WTC11 (cell line): ENCODE results near the gene OGFOD2. TPM values are rescaled to one million over a fixed set of nuclear protein-coding genes. Genes with fewer than 3 reads are reported as not detected.
A peak's percentile ranks its signal among the peaks of the same experiment; 100 is the strongest.

Source experiments
- ATAC-seq: fragments of 200-7000 bp; cut with Tn5 transposase; 2 replicates; pipeline ENCODE4 v1.10.0; 2021; ENCODE audit warnings: mild to moderate bottlenecking, moderate library complexity
- CTCF ChIA-PET: fragments of 300-600 bp; sonication (Branson Sonifier 250); formaldehyde crosslinking; loops from one replicate; lab custom pipeline; 2021; ENCODE audit warnings: antibody characterized with exemption; lab: Charles Lee
- POLR2A ChIA-PET: fragments of 350-600 bp; sonication (Branson Sonifier 250); formaldehyde crosslinking; loops from one replicate; lab custom pipeline; 2021; ENCODE audit warnings: antibody characterized with exemption; lab: Charles Lee
- DNase-seq: peaks from one replicate; pipeline ENCODE4 v3.0.0; 2021; ENCODE audit warnings: low spot score
- H3K27ac Mint-ChIP-seq: 2 replicates; pipeline ENCODE4 v1.8.0; 2021; ENCODE audit warnings: mixed read lengths
- H3K27me3 Mint-ChIP-seq: 2 replicates; pipeline ENCODE4 v1.8.0; 2021; ENCODE audit warnings: low read depth, mild to moderate bottlenecking, moderate library complexity, mixed read lengths
- H3K36me3 Mint-ChIP-seq: 2 replicates; pipeline ENCODE4 v1.8.0; 2021; ENCODE audit warnings: mixed read lengths
- H3K4me1 Mint-ChIP-seq: 2 replicates; pipeline ENCODE4 v1.8.0; 2022; ENCODE audit warnings: mixed read lengths
- H3K4me3 Mint-ChIP-seq: 2 replicates; pipeline ENCODE4 v1.8.0; 2021; ENCODE audit warnings: mild to moderate bottlenecking, moderate library complexity, mixed read lengths
- H3K9me3 Mint-ChIP-seq: 2 replicates; pipeline ENCODE4 v1.8.0; 2021; ENCODE audit warnings: mixed read lengths
- CREB1 ChIP-seq: sonication (generic); formaldehyde crosslinking; IDR thresholded peaks from 2 replicates; pipeline ENCODE4 v1.8.0; 2023; ENCODE audit warnings: mild to moderate bottlenecking, missing genetic modification reagents
- CREM ChIP-seq: sonication (generic); formaldehyde crosslinking; IDR thresholded peaks from 2 replicates; pipeline ENCODE4 v1.8.1; 2022; ENCODE audit warnings: mild to moderate bottlenecking, missing genetic modification reagents, moderate library complexity
- ESRRA ChIP-seq: sonication (generic); formaldehyde crosslinking; IDR thresholded peaks from 2 replicates; pipeline ENCODE4 v1.8.1; 2022; ENCODE audit warnings: mild to moderate bottlenecking, missing genetic modification reagents, borderline replicate concordance
- GRHL2 ChIP-seq: fragments of 250-450 bp; sonication (Bioruptor Pico); IDR thresholded peaks from 2 replicates; pipeline ENCODE4 v1.8.0; 2022; ENCODE audit warnings: mild to moderate bottlenecking, moderate library complexity; ENCODE audit not compliant: insufficient replicate concordance, severe bottlenecking
- HMGA2 ChIP-seq: fragments of 250-450 bp; sonication (Bioruptor Pico); IDR thresholded peaks from 2 replicates; pipeline ENCODE4 v1.4.0; 2021; ENCODE audit warnings: mild to moderate bottlenecking, moderate library complexity
- MXD4 ChIP-seq: fragments of 250-450 bp; sonication (Bioruptor Pico); IDR thresholded peaks from 2 replicates; pipeline ENCODE4 v1.8.0; 2021; ENCODE audit warnings: mild to moderate bottlenecking, moderate library complexity, borderline replicate concordance
- SMAD4 ChIP-seq: sonication (generic); formaldehyde crosslinking; IDR thresholded peaks from 2 replicates; pipeline ENCODE4 v1.8.0; 2022; ENCODE audit warnings: mild to moderate bottlenecking, missing genetic modification reagents
- TEAD4 ChIP-seq: sonication (generic); formaldehyde crosslinking; IDR thresholded peaks from 2 replicates; pipeline ENCODE4 v1.8.0; 2022; ENCODE audit warnings: mild to moderate bottlenecking, missing genetic modification reagents
- TP53 ChIP-seq: sonication (generic); formaldehyde crosslinking; IDR thresholded peaks from 2 replicates; pipeline ENCODE4 v1.8.1; 2023; ENCODE audit warnings: mild to moderate bottlenecking, missing genetic modification reagents
- USF2 ChIP-seq: sonication (generic); formaldehyde crosslinking; IDR thresholded peaks from 2 replicates; pipeline ENCODE4 v1.8.1; 2023; ENCODE audit warnings: mild to moderate bottlenecking, missing genetic modification reagents, moderate library complexity
- ZBTB21 ChIP-seq: sonication (generic); formaldehyde crosslinking; IDR thresholded peaks from 2 replicates; pipeline ENCODE4 v1.8.1; 2023; ENCODE audit warnings: mild to moderate bottlenecking, missing genetic modification reagents, borderline replicate concordance
- ZMAT4 ChIP-seq: fragments of 250-450 bp; sonication (Bioruptor Pico); IDR thresholded peaks from 2 replicates; pipeline ENCODE4 v1.9.0; 2021; ENCODE audit warnings: mild to moderate bottlenecking
- ZNF317 ChIP-seq: sonication (generic); formaldehyde crosslinking; IDR thresholded peaks from 2 replicates; pipeline ENCODE4 v1.8.1; 2023; ENCODE audit warnings: low read depth, mild to moderate bottlenecking, moderate library complexity, missing genetic modification reagents, borderline replicate concordance
- total RNA-seq: library from RNA; stranded (reverse); gene quantifications from 3 replicates; pipeline ENCODE4 v1.2.3, GENCODE V29; 2021
- TF ChIP-seq, protein P1 (sequence below): sonication (generic); formaldehyde crosslinking; IDR thresholded peaks from 2 replicates; pipeline ENCODE4 v1.8.1; 2023; ENCODE audit warnings: mild to moderate bottlenecking, moderate library complexity, missing genetic modification reagents
- TF ChIP-seq, protein P2 (sequence below): sonication (generic); formaldehyde crosslinking; IDR thresholded peaks from 2 replicates; pipeline ENCODE4 v1.8.1; 2022; ENCODE audit warnings: missing genetic modification reagents, borderline replicate concordance
- TF ChIP-seq, protein P3 (sequence below): fragments of 200-600 bp; IDR thresholded peaks from 2 replicates; pipeline ENCODE4 v1.8.0; 2022; ENCODE audit warnings: antibody characterized with exemption
- TF ChIP-seq, protein P4 (sequence below): sonication (generic); formaldehyde crosslinking; IDR thresholded peaks from 2 replicates; pipeline ENCODE4 v1.8.1; 2023; ENCODE audit warnings: mild to moderate bottlenecking, missing genetic modification reagents, borderline replicate concordance

The OGFOD2 gene
- total RNA-seq, 1 experiment from 2014 or later, result 28.1 TPM

DNA sequence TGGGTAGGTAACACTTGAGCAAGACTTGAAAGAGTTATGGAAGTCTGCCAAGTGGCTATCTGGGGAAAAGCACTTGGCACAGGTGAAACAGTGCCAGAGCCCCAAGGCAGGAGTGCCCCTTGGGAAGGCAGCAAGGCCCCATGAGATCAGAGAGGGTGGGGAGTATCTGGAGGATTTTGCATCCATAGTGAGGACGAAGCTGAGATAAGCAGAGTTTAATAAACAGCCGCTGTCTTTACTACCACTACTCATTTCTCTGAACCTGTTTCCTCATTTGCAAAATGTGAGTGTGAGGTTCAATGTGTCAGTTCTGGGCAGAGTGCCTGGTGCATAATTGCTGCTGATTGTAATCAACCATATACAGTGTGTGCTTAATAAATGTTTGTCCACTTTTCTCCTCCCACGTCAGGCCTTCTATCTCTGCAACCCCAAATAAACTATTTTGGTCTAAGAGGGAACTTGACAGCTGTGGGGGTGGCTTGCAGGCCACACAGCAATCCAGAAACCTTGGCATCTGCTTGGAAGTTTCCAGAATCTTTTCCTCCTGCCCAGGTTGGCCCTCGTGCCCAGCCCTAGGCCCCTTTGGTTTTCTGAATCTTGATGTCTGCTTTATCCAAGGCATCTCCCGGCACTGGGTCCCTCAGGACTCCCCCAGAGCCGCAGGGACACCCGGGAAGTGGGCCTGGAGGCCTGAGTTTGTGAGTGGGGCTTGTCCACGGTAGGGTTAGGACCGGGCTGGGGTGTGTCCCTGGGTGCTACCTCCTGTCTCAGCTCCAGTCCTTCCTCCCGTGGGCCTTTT is 13.3 kb upstream of the OGFOD2 start (continued):
- TF ChIP-seq, protein P1, sequence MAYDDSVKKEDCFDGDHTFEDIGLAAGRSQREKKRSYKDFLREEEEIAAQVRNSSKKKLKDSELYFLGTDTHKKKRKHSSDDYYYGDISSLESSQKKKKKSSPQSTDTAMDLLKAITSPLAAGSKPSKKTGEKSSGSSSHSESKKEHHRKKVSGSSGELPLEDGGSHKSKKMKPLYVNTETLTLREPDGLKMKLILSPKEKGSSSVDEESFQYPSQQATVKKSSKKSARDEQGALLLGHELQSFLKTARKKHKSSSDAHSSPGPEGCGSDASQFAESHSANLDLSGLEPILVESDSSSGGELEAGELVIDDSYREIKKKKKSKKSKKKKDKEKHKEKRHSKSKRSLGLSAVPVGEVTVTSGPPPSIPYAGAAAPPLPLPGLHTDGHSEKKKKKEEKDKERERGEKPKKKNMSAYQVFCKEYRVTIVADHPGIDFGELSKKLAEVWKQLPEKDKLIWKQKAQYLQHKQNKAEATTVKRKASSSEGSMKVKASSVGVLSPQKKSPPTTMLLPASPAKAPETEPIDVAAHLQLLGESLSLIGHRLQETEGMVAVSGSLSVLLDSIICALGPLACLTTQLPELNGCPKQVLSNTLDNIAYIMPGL (CRISPR knock-in tag), result no peak
- no peak for TF ChIP-seq ZMAT4 (CRISPR knock-in tag)
- no peak for TF ChIP-seq CREB1 (CRISPR knock-in tag)
- no peak for TF ChIP-seq MXD4
- TF ChIP-seq TEAD4 (CRISPR knock-in tag), result no peak
- no peak for TF ChIP-seq CREM (CRISPR knock-in tag)
- no peak for TF ChIP-seq ZBTB21 (CRISPR knock-in tag)
- TF ChIP-seq, protein P2, sequence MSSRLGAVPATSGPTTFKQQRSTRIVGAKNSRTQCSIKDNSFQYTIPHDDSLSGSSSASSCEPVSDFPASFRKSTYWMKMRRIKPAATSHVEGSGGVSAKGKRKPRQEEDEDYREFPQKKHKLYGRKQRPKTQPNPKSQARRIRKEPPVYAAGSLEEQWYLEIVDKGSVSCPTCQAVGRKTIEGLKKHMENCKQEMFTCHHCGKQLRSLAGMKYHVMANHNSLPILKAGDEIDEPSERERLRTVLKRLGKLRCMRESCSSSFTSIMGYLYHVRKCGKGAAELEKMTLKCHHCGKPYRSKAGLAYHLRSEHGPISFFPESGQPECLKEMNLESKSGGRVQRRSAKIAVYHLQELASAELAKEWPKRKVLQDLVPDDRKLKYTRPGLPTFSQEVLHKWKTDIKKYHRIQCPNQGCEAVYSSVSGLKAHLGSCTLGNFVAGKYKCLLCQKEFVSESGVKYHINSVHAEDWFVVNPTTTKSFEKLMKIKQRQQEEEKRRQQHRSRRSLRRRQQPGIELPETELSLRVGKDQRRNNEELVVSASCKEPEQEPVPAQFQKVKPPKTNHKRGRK (CRISPR knock-in tag), result no peak

- peaks cover 18% of the 10 kb centered on the region for H3K4me1 Mint-ChIP-seq
- DNase-seq (no peak), ATAC-seq (no peak)
- no peaks in the 10 kb centered on the region for H3K36me3 Mint-ChIP-seq
- CTCF ChIA-PET, result interaction anchor here (1.7 to 1.8 kb wide), 2 partner anchors 11 to 103 kb away, joined by 6 to 8 read pairs; partner anchors contain the start of gene OGFOD2
- H3K9me3 Mint-ChIP-seq, result no peaks in the 10 kb centered on the region
- H3K4me3 Mint-ChIP-seq, result no peak overlapping the region
- no peak overlapping the region for H3K27ac Mint-ChIP-seq
- H3K27me3 Mint-ChIP-seq, result peaks cover 5% of the 10 kb centered on the region
- TF ChIP-seq HMGA2 (CRISPR knock-in tag) (no peak), TP53 (CRISPR knock-in tag) (no peak), USF2 (CRISPR knock-in tag) (no peak), ESRRA (CRISPR knock-in tag) (no peak), ZNF317 (no peak)
- TF ChIP-seq, protein P3, sequence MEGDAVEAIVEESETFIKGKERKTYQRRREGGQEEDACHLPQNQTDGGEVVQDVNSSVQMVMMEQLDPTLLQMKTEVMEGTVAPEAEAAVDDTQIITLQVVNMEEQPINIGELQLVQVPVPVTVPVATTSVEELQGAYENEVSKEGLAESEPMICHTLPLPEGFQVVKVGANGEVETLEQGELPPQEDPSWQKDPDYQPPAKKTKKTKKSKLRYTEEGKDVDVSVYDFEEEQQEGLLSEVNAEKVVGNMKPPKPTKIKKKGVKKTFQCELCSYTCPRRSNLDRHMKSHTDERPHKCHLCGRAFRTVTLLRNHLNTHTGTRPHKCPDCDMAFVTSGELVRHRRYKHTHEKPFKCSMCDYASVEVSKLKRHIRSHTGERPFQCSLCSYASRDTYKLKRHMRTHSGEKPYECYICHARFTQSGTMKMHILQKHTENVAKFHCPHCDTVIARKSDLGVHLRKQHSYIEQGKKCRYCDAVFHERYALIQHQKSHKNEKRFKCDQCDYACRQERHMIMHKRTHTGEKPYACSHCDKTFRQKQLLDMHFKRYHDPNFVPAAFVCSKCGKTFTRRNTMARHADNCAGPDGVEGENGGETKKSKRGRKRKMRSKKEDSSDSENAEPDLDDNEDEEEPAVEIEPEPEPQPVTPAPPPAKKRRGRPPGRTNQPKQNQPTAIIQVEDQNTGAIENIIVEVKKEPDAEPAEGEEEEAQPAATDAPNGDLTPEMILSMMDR, result no peak
- POLR2A ChIA-PET, result no interaction called here
Measured at GRCh38 chr12:122963941-122964265, 11.1 kb upstream of the OGFOD2 start.

DNA sequence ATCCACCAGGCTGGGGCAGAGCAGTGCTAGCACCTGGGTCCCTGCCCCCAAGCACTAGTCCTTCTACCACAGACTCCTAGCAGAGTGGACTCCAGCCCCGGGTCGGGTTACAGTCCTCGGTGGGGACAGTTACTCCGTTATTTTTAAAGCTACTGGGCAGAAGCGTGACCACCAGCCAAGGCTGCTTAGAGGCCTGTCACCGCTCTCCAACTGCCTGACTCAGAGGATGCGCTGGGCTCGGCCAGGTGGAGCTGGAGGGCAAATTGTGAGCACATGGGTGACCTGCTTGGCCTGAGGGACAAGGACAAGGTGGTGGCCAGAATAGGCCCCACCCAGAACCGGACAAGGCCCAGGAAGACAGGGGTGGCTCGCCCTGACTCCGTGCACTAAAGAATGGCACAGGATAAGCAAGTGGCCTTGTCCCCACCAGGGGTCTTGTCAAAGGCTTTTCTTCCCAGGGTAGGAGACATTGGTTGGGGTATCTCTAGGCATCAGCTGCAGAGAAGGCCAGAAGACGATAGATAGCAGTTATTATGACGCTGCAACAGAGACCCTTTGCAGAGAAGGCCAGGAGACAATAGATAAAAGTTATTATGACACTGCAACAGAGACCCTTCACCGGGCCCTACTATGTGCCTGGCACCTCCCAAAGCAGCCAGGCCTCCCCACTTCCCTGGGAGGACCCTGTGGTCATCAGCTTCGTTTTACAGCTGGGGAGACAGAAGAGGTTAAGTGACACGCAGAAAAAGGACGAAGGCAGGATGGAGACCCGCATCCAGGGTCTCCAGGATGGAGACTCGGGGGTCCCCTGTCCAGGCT is 10.4 kb upstream of the OGFOD2 start:
- Mint-ChIP-seq H3K4me3 (peak overlapping the region; percentile 60), H3K27me3 (peaks cover 5% of the 10 kb centered on the region), H3K27ac (no peak overlapping the region), H3K4me1 (peaks cover 19% of the 10 kb centered on the region), H3K9me3 (no peaks in the 10 kb centered on the region), H3K36me3 (no peaks in the 10 kb centered on the region)
- CTCF ChIA-PET, result interaction anchor here (1.7 to 1.8 kb wide), 2 partner anchors 10 to 104 kb away, joined by 6 to 8 read pairs; partner anchors contain the start of gene OGFOD2
- POLR2A ChIA-PET, result no interaction called here
- ATAC-seq (no peak), DNase-seq (no peak)
- TF ChIP-seq, protein P4, sequence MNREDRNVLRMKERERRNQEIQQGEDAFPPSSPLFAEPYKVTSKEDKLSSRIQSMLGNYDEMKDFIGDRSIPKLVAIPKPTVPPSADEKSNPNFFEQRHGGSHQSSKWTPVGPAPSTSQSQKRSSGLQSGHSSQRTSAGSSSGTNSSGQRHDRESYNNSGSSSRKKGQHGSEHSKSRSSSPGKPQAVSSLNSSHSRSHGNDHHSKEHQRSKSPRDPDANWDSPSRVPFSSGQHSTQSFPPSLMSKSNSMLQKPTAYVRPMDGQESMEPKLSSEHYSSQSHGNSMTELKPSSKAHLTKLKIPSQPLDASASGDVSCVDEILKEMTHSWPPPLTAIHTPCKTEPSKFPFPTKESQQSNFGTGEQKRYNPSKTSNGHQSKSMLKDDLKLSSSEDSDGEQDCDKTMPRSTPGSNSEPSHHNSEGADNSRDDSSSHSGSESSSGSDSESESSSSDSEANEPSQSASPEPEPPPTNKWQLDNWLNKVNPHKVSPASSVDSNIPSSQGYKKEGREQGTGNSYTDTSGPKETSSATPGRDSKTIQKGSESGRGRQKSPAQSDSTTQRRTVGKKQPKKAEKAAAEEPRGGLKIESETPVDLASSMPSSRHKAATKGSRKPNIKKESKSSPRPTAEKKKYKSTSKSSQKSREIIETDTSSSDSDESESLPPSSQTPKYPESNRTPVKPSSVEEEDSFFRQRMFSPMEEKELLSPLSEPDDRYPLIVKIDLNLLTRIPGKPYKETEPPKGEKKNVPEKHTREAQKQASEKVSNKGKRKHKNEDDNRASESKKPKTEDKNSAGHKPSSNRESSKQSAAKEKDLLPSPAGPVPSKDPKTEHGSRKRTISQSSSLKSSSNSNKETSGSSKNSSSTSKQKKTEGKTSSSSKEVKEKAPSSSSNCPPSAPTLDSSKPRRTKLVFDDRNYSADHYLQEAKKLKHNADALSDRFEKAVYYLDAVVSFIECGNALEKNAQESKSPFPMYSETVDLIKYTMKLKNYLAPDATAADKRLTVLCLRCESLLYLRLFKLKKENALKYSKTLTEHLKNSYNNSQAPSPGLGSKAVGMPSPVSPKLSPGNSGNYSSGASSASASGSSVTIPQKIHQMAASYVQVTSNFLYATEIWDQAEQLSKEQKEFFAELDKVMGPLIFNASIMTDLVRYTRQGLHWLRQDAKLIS (CRISPR knock-in tag), result no peak
- TF ChIP-seq GRHL2 (CRISPR knock-in tag) (no peak), SMAD4 (no peak)
- TF ChIP-seq, protein P2 (CRISPR knock-in tag), result no peak
